ENCODE measurements around the gene CASQ2. TPM values are rescaled to one million over a fixed set of nuclear protein-coding genes. Genes with fewer than 3 reads are reported as not detected.
A peak's percentile ranks its signal among the peaks of the same experiment; 100 is the strongest.

Gene CASQ2
- total RNA-seq, 1 donor = not detected

GRCh38 chr1:115755456-115756370 lies 12.8 kb downstream of the CASQ2 start:
- H3K4me3 ChIP-seq (ENCODE audit: low read depth, low read length) = no peak overlapping the region
- no peak for DNase-seq (ENCODE audit: low read depth)
- TF ChIP-seq CTCF (IDR thresholded peaks at IDR 0.05; ENCODE audit: insufficient read depth, low read depth, low read length) = no peak

GRCh38 chr1:115753830-115754229 lies 14.7 kb downstream of the CASQ2 start:
- no peak for TF ChIP-seq CTCF (IDR thresholded peaks at IDR 0.05; ENCODE audit: insufficient read depth, low read depth, low read length)
- no peak overlapping the region for H3K4me3 ChIP-seq (ENCODE audit: low read depth, low read length)
- DNase-seq (ENCODE audit: low read depth) = no peak

- DNase-seq (ENCODE audit: low read depth) = no peak
- no peak overlapping the region for H3K4me3 ChIP-seq (ENCODE audit: low read depth, low read length)
- TF ChIP-seq CTCF (IDR thresholded peaks at IDR 0.05; ENCODE audit: insufficient read depth, low read depth, low read length) = no peak
Measured at GRCh38 chr1:115753361-115753760, 15.2 kb downstream of the CASQ2 start.

- H3K4me3 ChIP-seq (ENCODE audit: low read depth, low read length) = no peak overlapping the region
- TF ChIP-seq CTCF (IDR thresholded peaks at IDR 0.05; ENCODE audit: insufficient read depth, low read depth, low read length) = no peak
- peak; percentile 72 for DNase-seq (ENCODE audit: low read depth)
Measured at GRCh38 chr1:115748401-115749150, 19.9 kb downstream of the CASQ2 start.

GRCh38 chr1:115746021-115746690 lies 22.4 kb downstream of the CASQ2 start:
- no peak for TF ChIP-seq CTCF (IDR thresholded peaks at IDR 0.05; ENCODE audit: insufficient read depth, low read depth, low read length)
- DNase-seq (ENCODE audit: low read depth) = no peak
- H3K4me3 ChIP-seq (ENCODE audit: low read depth, low read length) = no peak overlapping the region

- DNase-seq (ENCODE audit: low read depth) = no peak
- no peak for TF ChIP-seq CTCF (IDR thresholded peaks at IDR 0.05; ENCODE audit: insufficient read depth, low read depth, low read length)
- no peak overlapping the region for H3K4me3 ChIP-seq (ENCODE audit: low read depth, low read length)
Measured at GRCh38 chr1:115744646-115745275, 23.8 kb downstream of the CASQ2 start.
